NCI-H187 (cell line): ENCODE data around the gene RGCC.

Source experiments
- DNase-seq, 2 experiments: peaks; one replicate each; lab custom pipeline; 2025; lab: John Stamatoyannopoulos, UW

RGCC gene

GRCh38 chr13:41453620-41454019 lies 3.7 kb upstream of the RGCC start:
- DNase-seq: no peak

GRCh38 chr13:41454170-41454569 lies 3.2 kb upstream of the RGCC start:
- DNase-seq: no peak

DNA sequence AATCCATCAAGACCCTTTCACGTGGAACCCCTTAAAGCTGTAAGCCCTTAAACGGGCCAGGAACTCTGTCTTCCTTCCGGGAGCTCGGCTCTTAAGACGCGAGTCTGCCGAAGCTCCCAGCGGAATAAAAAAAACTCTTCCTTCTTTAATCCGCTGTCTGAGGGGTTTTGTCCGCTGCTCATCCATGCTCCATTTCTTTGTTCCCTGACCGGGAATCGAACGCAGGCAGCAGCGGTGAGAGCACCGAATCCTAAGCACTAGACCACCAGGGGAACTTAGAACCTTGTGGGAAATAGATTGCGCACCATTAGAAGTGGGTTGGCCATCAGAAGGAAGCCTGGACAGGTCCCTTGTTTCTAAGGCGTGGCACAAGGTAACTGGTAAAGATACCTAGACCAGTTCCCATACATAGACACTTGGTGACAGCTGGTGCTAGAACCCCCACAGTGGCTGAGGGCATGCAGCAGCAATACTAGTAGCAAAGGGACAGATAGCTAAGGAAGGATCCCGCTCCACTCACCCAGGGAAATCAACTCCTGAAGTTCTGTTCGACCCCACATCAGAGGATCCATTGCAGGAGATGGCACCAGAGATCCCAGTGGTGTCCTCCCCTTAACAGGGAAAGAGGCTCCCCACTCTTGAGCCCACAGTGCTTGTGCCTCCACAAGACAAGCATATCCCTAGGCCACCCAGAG lies 1.5 kb upstream of the RGCC start:
- DNase-seq: no peak

- DNase-seq: no peak
These were observed 338 bp downstream of the RGCC start for GRCh38 chr13:41457589-41458186.

DNA sequence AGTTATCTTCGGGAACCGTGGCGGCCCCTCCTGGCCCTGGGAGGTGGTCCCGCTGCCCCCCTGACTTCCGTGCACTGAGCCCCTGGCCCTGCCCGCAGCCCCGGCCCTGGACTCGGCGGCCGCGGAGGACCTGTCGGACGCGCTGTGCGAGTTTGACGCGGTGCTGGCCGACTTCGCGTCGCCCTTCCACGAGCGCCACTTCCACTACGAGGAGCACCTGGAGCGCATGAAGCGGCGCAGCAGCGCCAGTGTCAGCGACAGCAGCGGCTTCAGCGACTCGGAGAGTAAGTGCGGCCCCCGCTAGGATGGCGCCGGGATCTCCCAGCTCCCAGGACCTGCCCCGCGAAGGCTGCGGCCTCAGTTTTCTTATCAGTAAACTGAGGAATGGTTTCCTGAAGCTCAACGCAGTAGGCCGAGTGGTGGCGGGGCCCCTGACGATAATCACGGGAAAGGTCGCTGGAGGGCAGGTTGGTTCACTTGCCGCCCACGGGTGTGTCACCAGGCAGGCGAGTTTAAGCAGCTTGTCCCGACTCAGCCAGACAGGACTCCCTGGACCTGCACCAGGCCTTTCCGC lies 924 bp downstream of the RGCC start:
- DNase-seq: no peak

- no peak for DNase-seq
These were observed 1.5 kb downstream of the RGCC start for GRCh38 chr13:41458761-41459431.

GRCh38 chr13:41459432-41460073 lies 2.2 kb downstream of the RGCC start:
- no peak for DNase-seq

GRCh38 chr13:41460074-41460465 lies 2.7 kb downstream of the RGCC start:
- DNase-seq: no peak

DNA sequence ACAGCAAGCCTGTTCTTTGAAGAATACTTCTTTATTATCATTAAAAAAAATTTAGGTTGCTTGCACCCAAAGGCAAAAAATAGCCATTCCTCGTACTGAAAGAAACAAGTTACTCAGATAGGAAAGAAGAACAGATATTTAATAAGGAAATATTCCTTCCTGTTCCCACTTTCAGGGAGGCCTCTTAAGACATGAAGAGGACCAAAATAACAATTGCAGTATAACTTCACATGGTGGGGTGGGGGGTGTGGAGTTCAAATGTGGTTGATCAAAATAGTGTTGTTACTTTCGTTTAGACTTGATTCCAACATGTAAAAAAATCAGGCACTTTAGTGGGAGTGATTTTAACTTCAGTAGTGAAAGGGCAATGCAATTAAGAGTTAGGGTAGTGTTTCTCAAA lies 3.6 kb downstream of the RGCC start:
- DNase-seq: no peak

DNA sequence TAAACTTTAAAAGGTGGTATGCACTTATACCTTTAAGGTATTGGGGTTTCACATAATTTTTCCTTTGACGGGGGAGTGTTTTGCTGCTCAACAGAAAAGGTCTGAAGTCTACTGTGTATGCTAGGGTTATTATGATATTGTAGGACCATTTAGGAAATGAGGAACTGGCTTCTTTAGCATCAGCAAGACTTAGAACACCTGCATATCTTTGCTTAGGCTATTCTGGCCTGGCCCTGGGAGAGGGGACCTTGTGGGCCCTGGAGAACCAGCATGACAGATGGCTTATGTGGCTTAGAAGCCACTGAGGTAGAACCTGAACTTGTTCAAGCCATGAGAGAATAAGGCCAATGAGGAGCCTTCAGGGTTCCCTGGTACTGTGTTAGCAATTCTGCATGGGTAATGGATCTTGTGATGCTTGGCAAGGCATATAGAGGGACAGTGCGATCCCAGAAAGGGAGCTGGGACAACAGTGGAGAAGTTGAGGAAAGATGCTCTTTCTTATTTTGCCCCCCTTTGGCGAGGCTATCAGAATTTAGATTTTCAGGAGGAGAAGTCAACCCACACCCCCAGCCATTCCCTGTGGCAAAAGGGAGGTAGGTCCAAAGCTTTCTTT lies 4.3 kb downstream of the RGCC start:
- no peak for DNase-seq

- DNase-seq: no peak
These were observed 5.1 kb downstream of the RGCC start for GRCh38 chr13:41462427-41462826.

GRCh38 chr13:41463838-41464602 lies 6.7 kb downstream of the RGCC start:
- no peak for DNase-seq

- no peak for DNase-seq
These were observed 8.0 kb downstream of the RGCC start for GRCh38 chr13:41465241-41465847.

DNA sequence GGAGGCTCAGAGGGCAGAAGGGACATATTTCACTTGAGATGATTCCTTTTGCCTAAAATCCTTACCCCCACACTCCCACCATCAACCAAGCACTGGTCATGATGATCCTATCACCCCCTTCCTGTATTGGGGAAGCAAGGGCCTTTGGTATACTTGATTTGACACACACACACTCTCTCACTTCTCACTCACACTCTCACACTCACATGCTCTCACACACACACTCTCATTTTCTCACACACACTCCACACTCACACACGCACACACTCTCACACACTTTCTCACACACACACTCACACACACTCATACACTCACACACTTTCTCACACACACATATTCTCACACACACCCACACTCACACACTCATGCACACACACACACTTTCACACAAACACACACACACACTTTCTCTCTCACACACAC lies 8.6 kb downstream of the RGCC start:
- no peak for DNase-seq

- DNase-seq: no peak
These were observed 10.1 kb downstream of the RGCC start for GRCh38 chr13:41467425-41467945.

- no peak for DNase-seq
These were observed 11.3 kb downstream of the RGCC start for GRCh38 chr13:41468631-41469030.

- DNase-seq: no peak
These were observed 12.8 kb downstream of the RGCC start for GRCh38 chr13:41470196-41470595.

DNA sequence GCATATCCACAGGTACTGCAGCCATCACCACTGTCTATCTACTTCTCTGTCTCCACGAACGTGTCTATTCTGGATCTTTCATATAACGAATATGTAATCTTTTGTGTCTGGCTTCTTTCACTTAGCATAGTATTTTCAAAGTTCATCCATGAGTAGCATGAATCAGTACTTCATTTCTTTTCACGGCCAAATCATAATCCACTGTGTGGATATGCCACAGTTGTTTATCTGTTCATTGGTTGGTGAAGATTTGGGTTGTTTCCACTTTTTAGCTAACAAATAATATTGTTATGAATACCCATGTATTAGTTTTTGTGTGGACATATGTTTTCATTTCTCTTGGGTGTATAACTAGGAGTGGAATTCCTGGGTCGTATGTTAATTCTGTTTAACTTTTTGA lies 14.4 kb downstream of the RGCC start:
- DNase-seq: no peak

GRCh38 chr13:41487222-41487621 lies 29.9 kb downstream of the RGCC start:
- DNase-seq: no peak

DNA sequence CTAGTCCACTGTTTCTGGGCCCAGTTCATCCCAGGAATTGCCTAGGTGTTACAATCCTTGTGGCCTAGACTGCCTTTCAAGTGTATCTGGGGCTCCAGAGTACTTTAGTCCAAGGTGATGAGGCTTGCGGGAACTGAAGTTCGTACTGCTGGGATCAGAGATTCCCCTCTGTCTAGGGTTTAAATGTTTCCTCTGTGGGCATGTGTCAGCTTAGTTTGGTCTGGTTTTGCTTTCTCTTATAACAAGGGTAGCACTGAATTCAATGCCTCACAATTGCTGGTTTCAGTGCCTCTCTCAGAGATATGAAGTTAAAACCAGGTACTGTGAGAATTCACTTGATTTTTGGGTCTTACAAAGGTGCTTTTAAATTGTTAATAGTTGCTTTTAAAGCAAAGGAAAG lies 30.8 kb downstream of the RGCC start:
- DNase-seq: no peak
